Measurements from ENCODE around the gene GPR39.

The GPR39 gene

GRCh38 chr2:132597831-132598230 is 181.2 kb downstream of the GPR39 start:
- H3K27ac ChIP-seq = no peak overlapping the region

GRCh38 chr2:132598536-132598935 is 181.9 kb downstream of the GPR39 start:
- TF ChIP-seq CTCF (IDR thresholded peaks at IDR 0.05) (no peak), ZFX (IDR thresholded peaks at IDR 0.05; ENCODE audit: borderline replicate concordance) (no peak)
- H3K27ac ChIP-seq = no peak overlapping the region

More at GRCh38 chr2:132597831-132598230, 181.2 kb downstream of the GPR39 start:
- TF ChIP-seq CTCF (IDR thresholded peaks at IDR 0.05) (no peak), ZFX (IDR thresholded peaks at IDR 0.05; ENCODE audit: borderline replicate concordance) (no peak)

- TF ChIP-seq ZFX (IDR thresholded peaks at IDR 0.05; ENCODE audit: borderline replicate concordance) = no peak
- no peak overlapping the region for H3K27ac ChIP-seq
These were observed 183.0 kb downstream of the GPR39 start for GRCh38 chr2:132599556-132599955.

- TF ChIP-seq CTCF (IDR thresholded peaks at IDR 0.05) (no peak), ZFX (IDR thresholded peaks at IDR 0.05; ENCODE audit: borderline replicate concordance) (no peak)
- no peak overlapping the region for H3K27ac ChIP-seq
These were observed 188.0 kb downstream of the GPR39 start for GRCh38 chr2:132604561-132604960.

GRCh38 chr2:132605236-132606180 is 188.9 kb downstream of the GPR39 start:
- TF ChIP-seq CTCF (IDR thresholded peaks at IDR 0.05) (no peak), ZFX (IDR thresholded peaks at IDR 0.05; ENCODE audit: borderline replicate concordance) (no peak)
- no peak overlapping the region for H3K27ac ChIP-seq

- TF ChIP-seq ZFX (IDR thresholded peaks at IDR 0.05; ENCODE audit: borderline replicate concordance) (no peak), CTCF (IDR thresholded peaks at IDR 0.05) (no peak)
- H3K27ac ChIP-seq = no peak overlapping the region
These were observed 190.0 kb downstream of the GPR39 start for GRCh38 chr2:132606649-132607048.

- TF ChIP-seq CTCF (IDR thresholded peaks at IDR 0.05) = no peak
- TF ChIP-seq ZFX (IDR thresholded peaks at IDR 0.05; ENCODE audit: borderline replicate concordance) = no peak
- no peak overlapping the region for H3K27ac ChIP-seq
These were observed 191.0 kb downstream of the GPR39 start for GRCh38 chr2:132607426-132608090.

Data from 22Rv1 (cell line).